Ramos (cell line): ENCODE measurements around the gene ADGRF5.

ENCODE experiments used
- in situ Hi-C: fragments of 300-500 bp; cut with MboI; formaldehyde crosslinking; loops from one replicate; pipeline ENCODE4 v1.14.3; 2022; ENCODE audit warnings: low sequenced_read_pairs; ENCODE audit not compliant: unreplicated experiment

ADGRF5 gene, protein sequence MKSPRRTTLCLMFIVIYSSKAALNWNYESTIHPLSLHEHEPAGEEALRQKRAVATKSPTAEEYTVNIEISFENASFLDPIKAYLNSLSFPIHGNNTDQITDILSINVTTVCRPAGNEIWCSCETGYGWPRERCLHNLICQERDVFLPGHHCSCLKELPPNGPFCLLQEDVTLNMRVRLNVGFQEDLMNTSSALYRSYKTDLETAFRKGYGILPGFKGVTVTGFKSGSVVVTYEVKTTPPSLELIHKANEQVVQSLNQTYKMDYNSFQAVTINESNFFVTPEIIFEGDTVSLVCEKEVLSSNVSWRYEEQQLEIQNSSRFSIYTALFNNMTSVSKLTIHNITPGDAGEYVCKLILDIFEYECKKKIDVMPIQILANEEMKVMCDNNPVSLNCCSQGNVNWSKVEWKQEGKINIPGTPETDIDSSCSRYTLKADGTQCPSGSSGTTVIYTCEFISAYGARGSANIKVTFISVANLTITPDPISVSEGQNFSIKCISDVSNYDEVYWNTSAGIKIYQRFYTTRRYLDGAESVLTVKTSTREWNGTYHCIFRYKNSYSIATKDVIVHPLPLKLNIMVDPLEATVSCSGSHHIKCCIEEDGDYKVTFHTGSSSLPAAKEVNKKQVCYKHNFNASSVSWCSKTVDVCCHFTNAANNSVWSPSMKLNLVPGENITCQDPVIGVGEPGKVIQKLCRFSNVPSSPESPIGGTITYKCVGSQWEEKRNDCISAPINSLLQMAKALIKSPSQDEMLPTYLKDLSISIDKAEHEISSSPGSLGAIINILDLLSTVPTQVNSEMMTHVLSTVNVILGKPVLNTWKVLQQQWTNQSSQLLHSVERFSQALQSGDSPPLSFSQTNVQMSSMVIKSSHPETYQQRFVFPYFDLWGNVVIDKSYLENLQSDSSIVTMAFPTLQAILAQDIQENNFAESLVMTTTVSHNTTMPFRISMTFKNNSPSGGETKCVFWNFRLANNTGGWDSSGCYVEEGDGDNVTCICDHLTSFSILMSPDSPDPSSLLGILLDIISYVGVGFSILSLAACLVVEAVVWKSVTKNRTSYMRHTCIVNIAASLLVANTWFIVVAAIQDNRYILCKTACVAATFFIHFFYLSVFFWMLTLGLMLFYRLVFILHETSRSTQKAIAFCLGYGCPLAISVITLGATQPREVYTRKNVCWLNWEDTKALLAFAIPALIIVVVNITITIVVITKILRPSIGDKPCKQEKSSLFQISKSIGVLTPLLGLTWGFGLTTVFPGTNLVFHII (N-terminal part only)

DNA sequence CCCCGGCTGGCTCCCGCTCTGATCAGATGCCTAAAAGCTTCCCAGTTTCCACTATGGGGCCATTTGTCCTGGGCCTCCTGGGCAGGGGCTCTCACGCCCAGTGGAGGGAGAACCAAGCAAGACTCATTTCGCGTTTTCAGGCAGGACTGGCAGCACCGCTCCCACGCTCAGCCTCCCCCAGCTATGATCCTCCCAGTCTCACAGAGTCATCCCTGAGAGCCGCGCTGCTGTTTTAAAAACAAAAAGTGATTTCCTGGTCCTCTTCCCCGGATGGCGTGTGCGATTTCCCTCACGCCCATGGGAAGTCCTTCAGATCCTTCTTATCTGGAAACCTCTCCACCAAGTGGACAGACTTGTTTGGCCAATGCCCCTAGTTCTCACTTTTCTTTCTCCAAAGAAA, at the start of gene ADGRF5:
Gene ADGRF5 (minus strand): TSS at position 208 of the 400 bp plus-strand sequence. CDS start 15,176 bp downstream, outside the sequence.
- in situ Hi-C loops, result no loop called here

DNA sequence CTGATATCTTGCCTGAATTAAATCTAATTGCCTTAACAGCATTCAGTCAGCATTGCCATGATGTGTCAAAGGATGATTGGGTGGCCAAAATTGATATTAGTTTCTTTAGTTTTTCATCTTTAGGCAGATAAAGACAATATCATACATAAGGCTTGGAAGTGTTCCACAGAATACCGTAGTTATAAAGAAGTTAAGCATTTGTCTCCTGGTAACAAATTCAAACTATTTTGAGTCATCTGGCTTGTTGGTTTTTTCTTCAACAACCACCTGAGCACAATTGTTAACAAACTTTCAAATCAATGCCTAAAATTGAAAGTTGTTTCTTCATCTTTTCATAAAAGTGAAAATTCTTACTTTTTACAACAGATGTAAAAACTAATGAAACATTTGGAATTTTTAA, 47.5 kb upstream of the ADGRF5 start:
- in situ Hi-C loops, result no loop called here

DNA sequence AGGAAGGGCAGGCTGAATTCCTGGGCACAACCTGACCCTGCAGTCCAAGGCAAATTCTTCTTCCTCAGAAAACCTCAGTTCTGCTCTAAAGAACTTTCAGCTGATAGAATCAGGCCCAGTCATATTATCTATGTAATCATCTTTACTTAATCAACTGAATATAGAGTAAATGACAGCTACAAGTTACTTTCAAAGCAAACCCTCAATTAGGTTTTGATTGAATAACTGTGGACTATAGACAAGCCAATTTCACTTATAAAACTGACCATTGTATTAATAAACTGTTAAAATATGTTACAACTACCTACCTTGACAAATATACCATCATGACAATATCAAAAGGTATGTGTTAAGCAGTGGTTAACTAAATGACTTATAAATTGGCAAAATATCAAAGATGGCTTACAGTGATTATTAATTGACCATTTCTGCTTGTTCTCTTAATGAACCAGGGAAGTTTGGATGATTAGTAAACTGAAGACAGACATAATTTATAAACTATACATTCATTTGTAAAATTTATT, 46.1 kb upstream of the ADGRF5 start:
- in situ Hi-C loops, result no loop called here

DNA sequence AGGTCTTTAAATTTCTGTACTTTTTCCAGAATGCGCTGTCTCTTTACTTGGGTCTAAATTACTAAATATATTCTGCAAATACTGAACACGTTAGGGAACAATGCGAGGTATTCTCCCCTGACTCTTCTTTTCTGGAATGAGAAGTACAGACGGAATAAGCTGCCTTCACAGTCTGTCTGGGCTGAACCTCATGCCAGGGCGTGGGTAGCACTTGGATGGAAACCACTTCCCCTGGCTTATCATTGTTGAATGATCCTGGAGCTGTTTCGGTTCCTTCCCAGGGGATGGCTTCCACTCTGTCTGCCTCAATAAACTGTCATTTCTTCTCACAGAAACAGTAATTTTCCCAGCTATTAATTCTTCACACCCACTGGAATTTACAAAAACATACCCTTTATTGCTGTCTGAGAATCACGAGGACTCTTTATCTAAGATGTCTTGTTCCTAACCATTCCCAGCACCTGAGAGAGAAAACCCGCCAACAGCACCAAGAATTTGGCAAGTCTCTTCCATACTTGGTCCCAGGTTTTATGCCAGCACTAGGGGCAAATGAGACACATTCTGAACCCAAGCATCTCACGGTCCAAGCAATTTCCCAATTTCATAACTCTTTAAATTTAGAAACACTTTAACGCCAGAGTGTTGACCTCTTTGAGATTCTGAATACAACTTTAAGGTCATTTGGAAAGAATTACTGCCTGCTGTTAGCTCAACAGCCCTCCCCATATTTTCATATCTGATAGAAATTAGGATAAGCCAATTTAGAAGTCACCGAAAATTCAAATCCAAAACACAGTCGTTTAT, 43.2 kb upstream of the ADGRF5 start:
- in situ Hi-C loops, result no loop called here

DNA sequence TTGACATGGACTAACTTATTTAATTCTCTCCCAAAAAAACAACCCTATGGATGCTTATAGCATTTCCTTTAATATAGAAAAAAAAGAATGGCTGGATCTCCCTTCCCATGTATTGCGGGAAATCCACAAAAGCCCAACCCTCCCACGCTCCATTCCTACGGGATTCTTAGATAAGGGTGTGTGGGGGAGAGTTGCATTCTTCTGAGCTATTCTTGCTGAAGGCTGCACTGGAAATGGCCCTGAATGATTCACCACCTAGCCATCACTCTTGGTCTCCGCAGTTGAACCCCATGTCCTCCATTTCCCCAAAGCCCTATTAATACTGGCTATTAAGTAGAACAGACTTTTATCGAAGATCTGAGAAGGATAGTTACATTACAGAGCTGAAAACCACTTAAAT, 41.9 kb upstream of the ADGRF5 start:
- in situ Hi-C loops, result no loop called here

DNA sequence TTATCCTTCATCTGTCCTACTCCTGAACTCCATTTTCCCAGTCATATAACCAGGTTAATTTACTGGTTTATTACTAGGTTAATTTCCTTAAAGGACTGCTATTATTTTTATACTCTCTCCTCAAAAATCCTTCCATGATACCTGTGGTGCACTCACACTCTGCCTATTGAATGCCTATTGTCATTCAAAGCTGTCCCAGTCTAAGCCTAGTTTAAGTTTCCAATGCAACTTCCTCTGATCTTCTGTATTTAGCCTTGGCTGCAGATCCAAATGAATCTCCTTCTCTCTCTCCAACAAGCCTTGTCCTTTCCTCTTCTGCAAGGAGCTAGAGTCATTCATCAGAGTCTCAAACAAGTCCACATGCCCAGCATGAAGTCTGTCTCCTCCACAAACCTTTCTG, 41.3 kb upstream of the ADGRF5 start:
- in situ Hi-C loops, result no loop called here

DNA sequence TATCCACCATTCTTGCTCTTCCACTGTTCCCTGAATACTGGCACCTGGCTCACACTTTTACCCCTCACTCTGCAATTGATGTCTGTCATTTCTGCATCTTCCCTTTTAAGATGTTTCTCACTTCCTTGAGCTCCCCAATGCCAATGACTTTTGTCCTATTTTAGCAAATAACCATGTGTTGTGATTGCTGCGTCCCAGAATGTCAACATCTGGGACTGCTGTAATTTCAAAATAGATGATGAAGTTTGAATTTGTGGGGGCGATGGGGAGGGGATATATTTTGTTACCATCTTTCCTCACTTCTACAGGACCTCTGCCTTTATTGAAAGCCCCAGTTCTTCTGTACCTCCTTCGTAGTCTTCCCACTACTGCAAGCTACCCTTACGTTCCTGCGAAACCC, 40.0 kb upstream of the ADGRF5 start:
- in situ Hi-C loops, result no loop called here

DNA sequence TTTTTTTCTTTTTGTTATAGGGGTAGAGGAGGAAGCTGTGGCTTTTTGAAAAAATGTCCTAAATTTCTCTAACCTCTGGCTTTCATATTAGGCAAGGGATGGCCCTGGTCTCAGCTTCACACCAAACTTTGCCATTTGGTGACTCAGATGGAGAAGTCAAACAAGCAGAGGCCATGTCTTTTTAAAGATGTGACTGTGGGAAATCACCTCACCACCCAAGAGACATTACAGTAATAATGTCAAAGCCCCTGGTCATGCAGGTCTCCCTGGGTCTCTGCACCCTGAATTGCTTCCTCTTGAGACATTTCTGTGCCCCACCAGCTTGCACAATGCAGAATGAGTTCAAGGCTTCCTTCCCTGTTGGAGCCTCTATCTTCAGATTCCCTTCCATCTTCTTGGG, 39.5 kb upstream of the ADGRF5 start:
- in situ Hi-C loops, result no loop called here

DNA sequence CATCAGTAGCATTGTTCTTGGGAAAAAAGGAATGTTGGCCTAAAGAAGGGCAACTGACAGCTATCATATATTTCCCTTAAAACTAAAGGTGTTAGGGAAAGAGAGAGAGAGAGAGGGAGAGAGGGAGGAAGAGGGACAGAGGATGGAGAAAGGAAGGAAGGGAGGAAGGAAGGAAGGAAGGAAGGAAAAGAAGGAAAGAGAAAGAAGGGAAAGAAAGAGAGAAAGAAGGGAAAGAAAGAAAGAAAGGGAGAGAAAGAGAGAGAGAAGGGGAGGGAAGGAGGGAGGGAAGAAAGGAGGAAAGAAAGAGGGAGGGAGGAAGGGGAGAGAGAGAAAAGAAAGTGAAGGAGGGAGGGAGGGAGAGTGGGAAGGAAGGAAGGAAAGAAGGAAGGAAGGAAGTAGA, 37.7 kb upstream of the ADGRF5 start:
- in situ Hi-C loops, result no loop called here

DNA sequence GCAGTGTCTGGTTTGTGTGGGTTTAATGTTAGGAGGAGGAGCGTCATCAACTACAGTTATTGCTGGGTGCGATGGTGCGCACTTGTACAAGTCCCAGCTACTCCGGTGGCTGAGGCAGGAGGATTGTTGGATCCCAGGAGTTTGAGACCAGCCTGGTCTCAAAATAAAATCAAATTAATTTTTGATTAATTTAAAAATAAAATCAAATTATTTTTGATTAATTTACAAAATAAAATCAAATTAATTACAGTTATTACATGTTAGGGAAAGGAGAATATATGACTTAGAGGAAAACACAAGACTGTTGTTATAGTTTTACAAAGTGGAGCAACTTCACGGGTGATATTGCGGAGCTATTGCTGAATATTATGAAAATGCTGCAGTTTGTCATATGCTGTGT, 34.7 kb upstream of the ADGRF5 start:
- in situ Hi-C loops, result no loop called here

DNA sequence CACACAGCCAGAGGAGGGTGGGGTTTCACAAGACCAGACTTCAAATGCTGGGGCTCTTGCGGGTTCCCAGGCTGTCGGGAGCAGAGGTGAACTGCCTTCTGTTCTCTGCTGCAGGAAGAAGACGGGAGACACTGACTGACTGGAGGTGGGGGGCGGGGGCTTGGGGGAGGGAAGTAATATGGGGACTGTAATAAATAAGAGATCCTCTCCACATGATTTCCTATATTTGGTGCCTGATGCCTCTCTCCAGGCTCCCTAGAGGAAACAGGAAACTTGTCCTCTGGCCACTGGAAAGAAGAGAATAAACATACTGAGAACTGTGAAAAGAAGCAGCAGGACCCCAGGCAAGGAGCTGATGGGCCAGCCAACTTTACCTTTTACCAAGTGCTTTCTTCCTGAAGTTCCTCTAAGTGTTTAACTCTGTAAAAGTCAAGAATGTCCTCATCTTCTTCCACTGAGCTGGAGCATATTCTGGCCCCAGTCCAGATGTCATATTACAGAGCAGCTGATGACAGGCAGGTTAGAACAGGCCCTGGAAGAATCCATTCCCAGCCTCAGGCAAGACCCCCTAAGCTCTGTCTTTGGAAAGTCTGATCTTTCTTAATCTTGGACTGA, 33.2 kb upstream of the ADGRF5 start:
- in situ Hi-C loops, result no loop called here

DNA sequence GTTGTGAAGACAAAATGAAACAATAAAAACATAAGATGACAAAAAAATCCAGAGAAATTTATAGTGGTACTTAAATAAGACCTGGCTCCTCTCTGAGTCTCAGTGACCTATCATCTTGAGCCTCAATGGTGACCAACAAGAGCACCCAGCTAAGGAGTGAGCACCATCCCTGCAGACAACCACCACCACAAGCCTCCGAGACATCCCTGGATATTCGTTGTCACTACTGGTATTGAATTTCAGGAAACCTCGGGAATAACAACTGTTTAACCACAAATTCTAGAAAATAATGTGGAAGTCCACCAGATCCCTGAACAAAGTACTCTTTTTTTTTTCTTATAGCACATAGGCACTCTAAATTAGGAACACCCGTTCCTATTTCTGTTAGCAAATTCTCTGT, 32.2 kb upstream of the ADGRF5 start:
- in situ Hi-C loops, result no loop called here

DNA sequence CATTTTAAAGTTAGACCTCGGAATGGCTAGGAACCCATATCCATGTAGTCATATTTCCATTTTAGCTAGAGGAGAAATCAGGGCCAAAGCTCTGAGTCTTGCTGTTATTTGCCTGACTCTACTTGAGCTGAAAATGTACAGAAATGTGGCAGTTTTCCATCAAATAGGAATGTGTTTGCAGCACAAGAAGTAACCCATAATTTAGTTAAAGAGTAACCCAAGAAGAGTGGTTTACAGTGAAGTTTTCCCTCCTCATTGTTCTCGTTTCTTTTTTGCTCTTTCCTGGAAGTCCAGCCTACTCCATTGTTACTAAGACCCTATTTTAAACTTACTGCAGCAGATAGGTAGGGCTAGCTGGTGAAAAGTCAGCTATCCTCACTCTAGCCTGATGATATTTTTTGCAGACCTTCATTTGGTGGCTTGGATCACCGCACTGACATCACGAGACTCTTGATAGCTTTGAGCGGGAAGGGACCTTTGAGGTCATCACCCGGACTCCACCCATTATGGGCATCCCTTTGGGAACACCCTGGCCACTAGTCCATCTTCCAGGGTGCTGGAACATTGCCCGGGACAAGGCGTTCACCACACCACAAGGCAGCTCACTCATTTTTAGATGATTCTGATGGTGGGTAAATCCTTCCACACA, 28.0 kb upstream of the ADGRF5 start:
- in situ Hi-C loops, result no loop called here

DNA sequence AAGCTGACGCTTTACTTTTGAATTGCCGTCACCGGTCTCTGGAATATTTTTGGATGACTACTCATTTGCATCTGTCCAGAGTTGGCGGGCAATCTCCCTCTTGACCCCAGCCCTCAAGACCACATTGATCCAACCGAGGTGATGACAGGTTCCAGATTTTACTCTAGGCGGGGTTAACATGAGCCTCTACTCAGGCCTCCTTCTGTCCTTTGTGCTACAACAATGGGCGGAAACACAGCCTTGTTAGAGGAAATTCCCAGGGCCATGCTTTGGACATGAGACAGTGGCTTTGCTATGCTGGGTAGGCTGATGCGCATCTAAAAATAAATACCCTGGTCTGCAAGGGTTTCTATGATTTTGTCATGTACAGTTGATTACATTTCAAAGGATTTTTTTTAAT, 27.0 kb upstream of the ADGRF5 start:
- in situ Hi-C loops, result no loop called here

DNA sequence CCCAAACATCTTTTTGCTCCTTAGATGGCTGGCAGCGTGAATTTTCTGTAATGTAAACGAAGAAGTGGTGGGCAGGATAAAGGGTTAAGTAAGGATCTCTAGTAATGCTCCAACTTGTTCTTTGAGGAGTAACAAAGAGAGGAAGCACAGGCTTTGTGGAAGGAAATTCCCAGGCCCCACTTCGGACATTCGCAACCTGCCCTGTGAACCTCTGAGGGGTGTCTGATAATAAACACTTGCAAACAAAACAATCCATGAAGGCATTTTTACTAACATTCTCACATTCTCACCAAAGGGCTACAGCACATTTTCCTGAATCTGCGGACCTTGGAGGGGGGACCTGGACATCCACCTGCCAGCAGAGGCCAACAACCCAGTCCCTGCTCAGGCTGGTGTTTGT, 25.8 kb upstream of the ADGRF5 start:
- in situ Hi-C loops, result no loop called here

DNA sequence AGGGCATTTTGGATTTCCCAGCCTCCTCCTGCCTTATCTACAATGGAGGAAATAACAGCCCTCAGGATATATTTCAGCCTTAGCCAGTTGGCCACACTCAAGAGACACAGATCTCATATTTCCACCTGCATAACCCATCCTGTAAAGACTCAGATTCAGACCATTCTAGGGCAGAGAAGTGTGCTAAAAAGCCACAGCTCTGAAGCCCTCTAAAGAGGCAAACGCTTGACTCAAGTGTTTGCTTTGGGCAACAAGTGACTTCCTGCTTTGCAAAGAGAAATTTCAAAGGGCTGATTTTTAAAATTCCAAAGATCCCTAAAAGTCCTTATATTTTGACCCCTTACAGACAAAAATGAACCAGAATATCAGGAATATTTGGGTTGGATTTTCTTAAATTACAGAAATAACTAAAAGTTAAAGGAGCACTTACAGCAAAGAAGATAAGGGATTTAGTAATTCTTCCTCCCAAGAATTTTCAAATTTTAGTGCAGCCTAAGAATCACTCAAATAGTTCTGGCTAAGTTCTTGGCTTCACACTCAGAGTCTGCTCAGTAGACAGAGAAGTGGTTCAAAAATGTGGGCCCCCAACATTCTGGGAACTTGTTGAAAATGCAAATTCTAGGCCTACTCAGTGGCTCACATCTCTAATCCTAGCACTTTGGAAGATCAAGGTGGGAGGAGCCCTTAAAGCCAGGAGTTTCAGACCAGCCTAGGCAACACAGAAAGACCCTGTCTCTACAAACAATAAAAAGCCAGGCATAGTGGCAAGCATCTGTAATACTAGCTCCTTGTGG, 18.9 kb upstream of the ADGRF5 start:
- in situ Hi-C loops, result no loop called here

DNA sequence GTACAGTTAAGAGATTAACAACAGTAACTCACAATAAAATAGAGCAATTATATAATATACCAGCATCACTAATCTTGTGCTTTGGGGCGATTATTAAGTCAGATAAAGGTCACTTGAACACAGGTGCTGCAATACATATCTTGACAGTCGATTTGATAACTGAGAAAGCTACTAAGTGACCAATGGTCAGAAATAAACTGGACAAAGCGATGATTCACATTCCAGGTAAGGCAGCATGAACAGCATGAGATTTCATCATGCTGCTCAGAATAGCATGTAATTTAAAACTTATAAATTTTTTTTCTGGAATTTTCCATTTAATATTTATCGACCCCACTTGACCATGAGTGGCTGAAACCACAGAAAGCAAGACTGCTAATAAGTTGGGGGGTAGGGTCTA, 15.9 kb upstream of the ADGRF5 start:
- in situ Hi-C loops, result no loop called here

DNA sequence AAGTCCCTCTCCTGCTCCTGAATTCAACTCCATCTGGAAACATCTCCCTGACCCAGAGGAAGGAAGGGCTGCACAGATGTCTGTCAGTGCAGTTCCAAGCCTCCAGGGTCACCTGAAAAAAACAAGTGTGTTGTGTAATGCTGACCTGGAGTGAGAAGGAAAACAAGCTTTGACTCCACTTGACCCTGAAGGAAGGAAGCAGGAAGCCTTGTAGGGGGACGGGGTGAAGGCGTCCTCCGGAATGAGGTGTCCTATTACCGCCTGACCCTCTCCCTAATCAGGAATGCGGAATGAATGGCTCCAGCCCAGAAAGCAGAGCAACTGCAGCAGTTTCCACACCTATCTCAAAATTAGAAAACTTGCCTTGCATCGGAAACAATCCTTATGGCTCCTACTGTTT, 13.9 kb upstream of the ADGRF5 start:
- in situ Hi-C loops, result no loop called here
